NB4 (cell line): ENCODE measurements around the gene TRAK1.

ENCODE experiments used
- CTCF ChIP-seq: IDR thresholded peaks from one replicate; pipeline ENCODE4 v1.5.1; 2012; ENCODE audit warnings: low read depth, low read length
- POLR2A ChIP-seq: IDR thresholded peaks from 2 replicates; pipeline ENCODE4 v1.6.1; 2011; ENCODE audit warnings: mild to moderate bottlenecking; ENCODE audit not compliant: insufficient read length; ENCODE audit errors: extremely low read depth

GRCh38 chr3:42202217-42202865, 111.2 kb downstream of the TRAK1 start:
- TF ChIP-seq CTCF = no peak
- no peak for TF ChIP-seq POLR2A
